Karpas-422 (cell line): ENCODE results near the gene ANO6. TPM values are rescaled to one million over a fixed set of nuclear protein-coding genes. Genes with fewer than 3 reads are reported as not detected.

Experiments
- DNase-seq: peaks from one replicate; pipeline ENCODE4 v3.0.0-alpha.2; 2015
- H2AFZ ChIP-seq: fragments of 200-600 bp; sonication (generic); 2 replicates; pipeline ENCODE4 v1.6.1; 2014; ENCODE audit warnings: antibody characterized with exemption, low read length, mixed read lengths
- H3K27ac ChIP-seq: fragments of 200-600 bp; sonication (generic); 2 replicates; pipeline ENCODE4 v1.5.1; 2014; ENCODE audit warnings: mild to moderate bottlenecking, low read length, moderate library complexity
- H3K27me3 ChIP-seq: fragments of 200-600 bp; sonication (generic); 2 replicates; pipeline ENCODE4 v1.6.1; 2014; ENCODE audit warnings: low read length, mixed read lengths
- H3K36me3 ChIP-seq: fragments of 200-600 bp; sonication (generic); 2 replicates; pipeline ENCODE4 v1.6.1; 2014; ENCODE audit warnings: low read length, mixed read lengths; ENCODE audit not compliant: insufficient read depth
- H3K4me1 ChIP-seq: fragments of 200-600 bp; sonication (generic); 2 replicates; pipeline ENCODE4 v1.6.1; 2014; ENCODE audit warnings: mild to moderate bottlenecking, low read length, mixed read lengths
- H3K4me2 ChIP-seq: fragments of 200-600 bp; sonication (generic); 2 replicates; pipeline ENCODE4 v1.6.1; 2014; ENCODE audit warnings: low read length, low read depth, mild to moderate bottlenecking; ENCODE audit not compliant: poor library complexity, severe bottlenecking
- H3K4me3 ChIP-seq: fragments of 200-600 bp; sonication (generic); 2 replicates; pipeline ENCODE4 v1.5.1; 2014; ENCODE audit warnings: mild to moderate bottlenecking, antibody characterized with exemption, low read length, mixed read lengths
- H3K79me2 ChIP-seq: fragments of 200-600 bp; sonication (generic); 2 replicates; pipeline ENCODE4 v1.6.1; 2014; ENCODE audit warnings: mild to moderate bottlenecking, low read length, mixed read lengths
- H3K9ac ChIP-seq: fragments of 200-600 bp; sonication (generic); 2 replicates; pipeline ENCODE4 v1.6.0; 2014; ENCODE audit warnings: low read length
- H3K9me2 ChIP-seq: fragments of 200-600 bp; sonication (generic), shearing (Covaris generic); replicated peaks from 2 replicates; pipeline ENCODE4 v1.6.0; 2014; ENCODE audit warnings: mild to moderate bottlenecking, low read length, moderate library complexity; ENCODE audit not compliant: insufficient read depth
- H3K9me3 ChIP-seq: fragments of 300-700, 200-600 bp; sonication (generic); 2 replicates; pipeline ENCODE4 v1.6.1; 2014; ENCODE audit warnings: low read length, mixed read lengths
- H4K20me1 ChIP-seq: fragments of 200-600 bp; sonication (generic); 2 replicates; pipeline ENCODE4 v1.6.1; 2014; ENCODE audit warnings: mild to moderate bottlenecking, antibody characterized with exemption, low read length, low read depth; ENCODE audit not compliant: insufficient read depth
- total RNA-seq: library from RNA; depleted of rRNA; stranded (reverse); fragments of >200 nt; shearing (Covaris generic); gene quantifications from 2 replicates; pipeline ENCODE4 v1.2.3, GENCODE V29; 2014; ENCODE audit warnings: low replicate concordance

Gene ANO6
- total RNA-seq, 1 experiment from 2014 or later, result 1.1 TPM

- Histone ChIP-seq H3K9ac (no peak overlapping the region), H3K4me2 (no peak overlapping the region)
These were observed 134.0 kb downstream of the ANO6 start for GRCh38 chr12:45349916-45350315.

GRCh38 chr12:45350861-45351260 is 135.0 kb downstream of the ANO6 start:
- H3K27me3 ChIP-seq, result no peaks in the 10 kb centered on the region
- no peak overlapping the region for H3K4me3 ChIP-seq
- H3K9ac ChIP-seq, result no peak overlapping the region
- no peaks in the 10 kb centered on the region for H3K79me2 ChIP-seq
- H3K36me3 ChIP-seq, result no peaks in the 10 kb centered on the region
- H3K27ac ChIP-seq, result no peak overlapping the region
- no peak overlapping the region for H3K4me2 ChIP-seq
- no peaks in the 10 kb centered on the region for H3K4me1 ChIP-seq
- no peaks in the 10 kb centered on the region for H3K9me2 ChIP-seq
- no peak overlapping the region for H2AFZ ChIP-seq
- H4K20me1 ChIP-seq, result no peaks in the 10 kb centered on the region
- DNase-seq, result no peak
- H3K9me3 ChIP-seq, result no peaks in the 10 kb centered on the region

More at GRCh38 chr12:45349916-45350315, 134.0 kb downstream of the ANO6 start:
- no peaks in the 10 kb centered on the region for H3K27me3 ChIP-seq
- no peak for DNase-seq
- no peaks in the 10 kb centered on the region for H4K20me1 ChIP-seq
- no peak overlapping the region for H3K4me3 ChIP-seq
- H2AFZ ChIP-seq, result no peak overlapping the region
- H3K36me3 ChIP-seq, result no peaks in the 10 kb centered on the region
- H3K9me3 ChIP-seq, result no peaks in the 10 kb centered on the region
- H3K27ac ChIP-seq, result no peak overlapping the region
- H3K79me2 ChIP-seq, result no peaks in the 10 kb centered on the region
- no peaks in the 10 kb centered on the region for H3K9me2 ChIP-seq
- H3K4me1 ChIP-seq, result no peaks in the 10 kb centered on the region

GRCh38 chr12:45351921-45352670 is 136.2 kb downstream of the ANO6 start:
- no peak overlapping the region for H2AFZ ChIP-seq
- no peaks in the 10 kb centered on the region for H3K9me2 ChIP-seq
- no peak overlapping the region for H3K4me2 ChIP-seq
- H3K36me3 ChIP-seq, result no peaks in the 10 kb centered on the region
- H3K27ac ChIP-seq, result no peak overlapping the region
- H3K4me1 ChIP-seq, result no peaks in the 10 kb centered on the region
- H3K79me2 ChIP-seq, result no peaks in the 10 kb centered on the region
- no peaks in the 10 kb centered on the region for H4K20me1 ChIP-seq
- no peaks in the 10 kb centered on the region for H3K9me3 ChIP-seq
- no peak overlapping the region for H3K9ac ChIP-seq
- H3K4me3 ChIP-seq, result no peak overlapping the region
- H3K27me3 ChIP-seq, result no peaks in the 10 kb centered on the region
- DNase-seq, result no peak

GRCh38 chr12:45353944-45354343 is 138.0 kb downstream of the ANO6 start:
- Histone ChIP-seq H3K36me3 (no peaks in the 10 kb centered on the region), H2AFZ (no peak overlapping the region), H4K20me1 (no peaks in the 10 kb centered on the region), H3K4me1 (no peaks in the 10 kb centered on the region), H3K4me3 (no peak overlapping the region), H3K9ac (no peak overlapping the region), H3K27ac (no peak overlapping the region), H3K9me3 (no peaks in the 10 kb centered on the region), H3K27me3 (no peaks in the 10 kb centered on the region), H3K4me2 (no peak overlapping the region), H3K79me2 (no peaks in the 10 kb centered on the region), H3K9me2 (no peaks in the 10 kb centered on the region)
- DNase-seq, result no peak

GRCh38 chr12:45354399-45354798 is 138.5 kb downstream of the ANO6 start:
- H3K79me2 ChIP-seq, result no peaks in the 10 kb centered on the region
- no peaks in the 10 kb centered on the region for H3K4me1 ChIP-seq
- no peak overlapping the region for H3K9ac ChIP-seq
- no peak overlapping the region for H3K27ac ChIP-seq
- H3K4me3 ChIP-seq, result no peak overlapping the region
- no peak overlapping the region for H3K4me2 ChIP-seq
- H3K36me3 ChIP-seq, result no peaks in the 10 kb centered on the region
- no peak overlapping the region for H2AFZ ChIP-seq
- H4K20me1 ChIP-seq, result no peaks in the 10 kb centered on the region
- H3K27me3 ChIP-seq, result no peaks in the 10 kb centered on the region
- no peaks in the 10 kb centered on the region for H3K9me3 ChIP-seq
- no peak for DNase-seq
- H3K9me2 ChIP-seq, result no peaks in the 10 kb centered on the region

GRCh38 chr12:45355730-45356129 is 139.8 kb downstream of the ANO6 start:
- no peak overlapping the region for H3K9ac ChIP-seq
- H3K27ac ChIP-seq, result no peak overlapping the region
- no peaks in the 10 kb centered on the region for H3K36me3 ChIP-seq
- no peak for DNase-seq
- no peaks in the 10 kb centered on the region for H3K9me3 ChIP-seq
- no peak overlapping the region for H3K4me2 ChIP-seq
- no peaks in the 10 kb centered on the region for H3K4me1 ChIP-seq
- no peaks in the 10 kb centered on the region for H3K79me2 ChIP-seq
- no peaks in the 10 kb centered on the region for H4K20me1 ChIP-seq
- no peak overlapping the region for H2AFZ ChIP-seq
- no peaks in the 10 kb centered on the region for H3K9me2 ChIP-seq
- no peaks in the 10 kb centered on the region for H3K27me3 ChIP-seq
- H3K4me3 ChIP-seq, result no peak overlapping the region

GRCh38 chr12:45356822-45357538 is 141.1 kb downstream of the ANO6 start:
- no peaks in the 10 kb centered on the region for H3K36me3 ChIP-seq
- no peaks in the 10 kb centered on the region for H3K27me3 ChIP-seq
- no peak overlapping the region for H3K4me3 ChIP-seq
- no peak overlapping the region for H2AFZ ChIP-seq
- H3K9me3 ChIP-seq, result no peaks in the 10 kb centered on the region
- H3K79me2 ChIP-seq, result no peaks in the 10 kb centered on the region
- no peak overlapping the region for H3K9ac ChIP-seq
- no peaks in the 10 kb centered on the region for H3K9me2 ChIP-seq
- H4K20me1 ChIP-seq, result no peaks in the 10 kb centered on the region
- no peak for DNase-seq
- H3K27ac ChIP-seq, result no peak overlapping the region
- no peaks in the 10 kb centered on the region for H3K4me1 ChIP-seq
- H3K4me2 ChIP-seq, result no peak overlapping the region

- Histone ChIP-seq H3K9me3 (no peaks in the 10 kb centered on the region), H3K9me2 (no peaks in the 10 kb centered on the region), H3K79me2 (no peaks in the 10 kb centered on the region), H3K4me2 (no peak overlapping the region), H4K20me1 (no peaks in the 10 kb centered on the region), H3K9ac (no peak overlapping the region), H3K4me1 (no peaks in the 10 kb centered on the region), H3K27me3 (no peaks in the 10 kb centered on the region), H2AFZ (no peak overlapping the region), H3K27ac (no peak overlapping the region), H3K4me3 (no peak overlapping the region), H3K36me3 (no peaks in the 10 kb centered on the region)
- no peak for DNase-seq
These were observed 141.9 kb downstream of the ANO6 start for GRCh38 chr12:45357539-45358417.
